GM18870 (cell line): ENCODE measurements around the gene NAT14.

ENCODE experiments used
- ATAC-seq: cut with Tn5 transposase; IDR thresholded peaks from one replicate; pipeline ENCODE4 v1.9.1; 2021; ENCODE audit warnings: moderate library complexity; ENCODE audit not compliant: unreplicated experiment

NAT14 gene

DNA sequence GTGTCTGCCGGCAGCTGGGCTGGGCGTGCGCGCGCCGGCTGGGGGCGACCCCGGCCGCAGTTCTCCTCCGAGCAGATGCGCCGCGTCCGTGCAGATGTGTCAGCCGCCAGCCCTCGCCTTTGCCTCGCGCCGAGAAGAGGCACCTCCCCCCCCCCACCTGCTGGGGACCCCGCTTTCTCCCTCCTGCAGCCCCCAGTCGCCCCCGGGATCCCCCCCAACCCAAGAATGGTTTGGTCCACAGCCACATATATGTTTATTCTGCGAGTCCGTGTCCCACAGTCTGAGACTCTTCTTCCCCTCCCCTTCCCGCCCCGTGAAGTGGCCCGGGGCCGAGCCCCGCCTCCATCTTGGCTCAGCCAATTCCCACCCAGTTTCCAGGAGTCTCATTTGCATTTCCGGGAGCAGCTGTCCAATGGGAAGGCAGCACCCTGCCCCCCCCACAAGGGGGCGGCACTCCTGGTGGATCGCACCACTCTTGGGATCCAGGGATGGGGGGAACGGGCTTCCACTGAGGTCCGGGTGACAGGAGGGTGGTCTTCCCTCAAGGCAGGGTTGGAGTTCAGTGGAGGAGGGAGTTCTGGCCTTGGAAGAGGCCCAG, 32.1 kb upstream of the NAT14 start:
- ATAC-seq = no peak

DNA sequence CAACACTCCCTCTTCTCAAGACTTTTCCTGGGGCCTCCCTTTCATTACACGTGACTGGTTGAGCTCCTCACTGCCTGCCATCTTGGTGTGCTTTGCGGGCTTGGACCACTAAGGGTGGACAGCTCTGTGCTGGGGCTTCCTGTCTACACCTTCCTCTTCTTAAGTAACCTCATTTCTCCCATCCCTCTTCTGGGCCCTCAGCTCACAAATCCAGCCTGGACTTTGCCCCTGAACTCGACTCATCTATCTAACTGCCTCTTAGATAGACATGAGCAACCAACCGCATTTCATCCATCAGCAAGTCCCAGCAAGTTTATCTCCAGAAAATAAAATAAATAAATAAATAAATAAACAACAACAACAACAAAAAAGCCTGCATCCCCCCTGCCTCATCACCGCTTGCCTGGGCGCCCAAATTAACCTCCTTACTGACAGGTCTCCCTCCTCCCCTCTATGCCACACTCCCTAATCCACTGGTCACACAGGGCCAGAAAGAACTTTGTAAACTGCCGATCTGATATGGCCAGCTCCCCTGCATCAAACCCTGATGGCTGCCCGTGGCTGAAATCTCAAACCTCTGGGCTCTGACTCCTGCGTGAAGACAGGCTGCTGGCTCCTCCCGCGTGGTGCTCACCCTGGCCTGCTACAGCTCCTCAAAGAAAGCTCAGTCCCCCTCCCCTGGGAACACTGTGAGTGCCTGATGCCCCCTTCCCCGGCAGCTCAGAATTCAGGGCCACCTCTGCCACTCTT, 31.3 kb upstream of the NAT14 start:
- ATAC-seq = no peak

DNA sequence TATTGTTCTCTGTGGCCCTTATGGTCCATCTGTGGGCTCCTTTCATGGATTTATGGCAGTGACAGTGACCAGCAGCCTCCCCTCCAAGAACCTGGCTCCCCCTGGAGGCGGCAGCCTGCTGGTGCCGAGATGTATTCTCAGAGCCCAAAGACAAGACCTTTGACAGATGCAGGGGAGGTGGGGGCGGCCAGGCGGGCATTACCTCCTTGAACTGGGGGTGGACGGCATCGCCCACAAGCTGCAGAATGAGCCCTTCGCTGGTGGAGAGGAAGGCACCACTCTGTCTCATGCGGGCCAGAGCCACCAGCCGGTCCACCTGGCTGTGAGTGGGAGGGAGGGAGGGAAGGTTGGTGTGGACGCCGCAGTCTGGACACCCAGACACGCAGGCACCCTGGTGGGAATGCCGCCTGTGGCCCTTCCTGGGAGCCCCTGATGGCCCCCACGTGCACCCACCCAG, 30.2 kb upstream of the NAT14 start:
- no peak for ATAC-seq

DNA sequence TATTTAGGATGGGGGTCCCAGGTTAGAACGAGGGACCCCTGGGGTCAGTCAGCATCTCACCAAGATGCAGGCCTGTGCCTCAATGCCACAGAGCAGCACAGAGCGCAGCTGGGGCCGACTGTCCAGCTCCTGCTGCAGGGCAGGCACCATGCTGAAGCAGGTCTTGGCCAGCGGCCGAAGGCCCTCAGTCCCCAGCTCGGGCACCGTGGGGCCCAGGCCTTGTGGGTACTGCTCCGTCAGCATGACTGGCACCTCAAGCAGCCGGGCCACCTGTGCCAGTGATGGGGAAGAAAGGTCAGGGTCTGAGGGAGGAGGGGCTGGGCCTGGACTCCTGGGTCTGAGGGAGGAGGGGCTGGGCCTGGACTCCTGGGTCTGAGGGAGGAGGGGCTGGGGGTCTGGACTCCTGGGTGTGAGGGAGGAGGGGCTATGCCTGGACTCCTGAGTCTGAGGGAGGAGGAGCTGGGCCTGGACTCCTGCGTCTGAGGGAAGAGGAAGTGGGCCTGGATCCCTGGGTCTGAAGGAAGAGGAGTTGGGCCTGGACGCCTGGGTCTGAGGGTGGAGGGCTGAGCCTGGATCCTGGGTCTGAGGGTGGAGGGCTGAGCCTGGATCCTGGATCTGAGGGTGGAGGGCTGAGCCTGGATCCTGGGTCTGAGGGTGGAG, 29.3 kb upstream of the NAT14 start:
- ATAC-seq = no peak

DNA sequence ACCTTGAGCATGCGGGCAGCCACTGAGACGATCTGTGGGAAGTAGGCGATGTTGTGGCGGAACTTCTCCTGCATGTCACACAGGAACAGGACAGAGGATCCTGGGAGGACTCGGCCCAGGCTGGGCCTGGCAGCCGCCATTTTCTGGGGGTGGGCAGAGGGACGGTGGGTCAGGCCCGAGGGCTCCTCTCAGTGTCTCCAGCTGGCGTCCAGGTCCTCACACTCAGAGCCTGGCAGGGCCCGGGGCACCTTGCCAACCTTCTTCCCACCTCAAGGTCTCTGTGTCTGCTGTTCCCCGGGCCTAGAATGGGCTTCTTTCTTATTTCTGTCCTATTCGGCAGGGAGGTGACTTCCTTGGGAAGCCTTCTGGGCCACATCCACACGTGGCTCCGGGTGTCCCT, 28.6 kb upstream of the NAT14 start:
- no peak for ATAC-seq

DNA sequence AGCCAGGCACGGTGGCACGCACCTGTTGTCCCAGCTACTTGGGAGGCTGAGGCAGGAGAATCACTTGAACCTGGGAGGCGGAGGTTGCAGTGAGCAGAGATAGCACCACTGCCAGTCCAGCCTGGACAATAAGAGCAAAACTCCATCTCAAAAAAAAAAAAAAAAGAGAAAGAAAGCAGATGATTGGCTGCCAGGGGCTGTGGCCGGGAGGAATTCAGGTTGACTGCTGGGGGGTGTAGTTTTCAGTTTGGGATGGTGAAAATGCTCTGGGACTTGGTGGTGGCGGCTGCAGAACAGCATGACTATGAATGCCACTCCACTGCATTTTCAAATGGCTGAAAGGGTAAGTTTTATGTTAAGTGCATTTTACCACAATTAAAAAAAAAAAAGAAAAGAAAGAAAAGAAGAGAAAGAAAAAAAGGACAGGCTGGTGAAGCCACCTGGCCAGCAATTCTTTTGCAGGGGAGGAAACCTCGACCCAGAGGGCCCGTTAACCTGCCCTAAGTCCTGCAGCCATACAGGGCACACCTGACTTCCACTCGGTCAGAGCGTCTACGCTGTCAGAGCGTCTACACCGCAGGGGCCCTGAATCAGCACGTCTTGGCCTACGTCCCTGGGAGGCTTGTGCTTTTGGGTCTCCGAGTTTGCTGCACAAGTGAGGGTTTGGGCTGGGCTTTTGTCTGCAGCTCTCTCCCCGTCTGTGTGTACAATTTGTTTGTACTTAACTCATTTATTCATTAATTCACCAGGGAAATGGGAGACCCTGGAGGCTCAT, 27.1 kb upstream of the NAT14 start:
- no peak for ATAC-seq

DNA sequence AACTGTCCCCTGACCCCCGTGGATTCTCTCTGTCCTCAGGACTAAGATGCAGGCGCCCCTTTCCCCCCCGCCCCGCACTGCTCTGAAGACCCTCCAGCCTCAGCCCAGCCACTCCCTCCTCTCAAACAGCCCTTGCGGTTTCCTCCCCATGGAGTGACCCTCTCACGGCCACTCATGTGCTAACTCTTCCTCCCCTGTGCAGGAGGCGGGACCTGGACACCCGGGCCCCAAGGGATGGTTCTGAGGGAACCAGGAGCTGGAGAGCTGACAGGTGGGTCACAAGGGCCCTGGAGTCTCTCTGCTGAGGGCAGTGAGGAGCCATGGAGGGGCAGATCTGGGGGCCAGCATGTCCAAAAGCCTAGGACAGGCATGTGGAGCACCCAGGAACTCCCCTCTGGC, 25.4 kb upstream of the NAT14 start:
- ATAC-seq = no peak

DNA sequence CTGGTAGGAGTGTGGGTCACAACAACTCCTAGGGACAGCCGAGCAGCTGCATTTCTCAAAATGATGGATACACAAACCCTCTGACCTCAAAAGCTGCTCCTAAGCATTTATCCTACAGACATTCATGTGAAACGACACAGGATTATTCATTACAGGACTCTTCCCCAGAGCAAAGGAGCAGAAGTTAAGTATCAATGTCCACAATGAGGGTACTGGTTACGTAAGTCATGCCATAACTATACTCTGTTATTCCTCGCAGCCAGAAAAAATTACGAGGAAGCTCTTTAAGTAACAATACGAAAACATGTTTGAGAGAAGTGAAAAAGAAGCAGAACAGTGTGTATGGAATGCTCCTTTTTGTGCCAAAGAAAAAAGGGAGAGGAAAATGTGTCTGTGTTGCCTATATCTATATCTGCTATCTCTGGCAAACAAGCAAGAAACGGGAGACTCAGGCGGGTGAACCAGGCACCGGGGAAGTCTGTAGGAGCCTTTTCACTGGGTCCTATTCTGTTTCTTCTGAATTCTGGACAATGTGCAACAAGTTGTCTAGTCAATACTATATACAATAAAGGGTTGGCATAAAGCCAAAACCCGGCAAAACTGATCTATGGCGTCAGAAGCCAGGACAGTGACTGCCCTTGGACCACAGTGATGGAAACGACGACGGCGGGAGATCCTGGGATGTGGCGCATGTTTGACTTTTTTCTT, 24.9 kb upstream of the NAT14 start:
- ATAC-seq = no peak

DNA sequence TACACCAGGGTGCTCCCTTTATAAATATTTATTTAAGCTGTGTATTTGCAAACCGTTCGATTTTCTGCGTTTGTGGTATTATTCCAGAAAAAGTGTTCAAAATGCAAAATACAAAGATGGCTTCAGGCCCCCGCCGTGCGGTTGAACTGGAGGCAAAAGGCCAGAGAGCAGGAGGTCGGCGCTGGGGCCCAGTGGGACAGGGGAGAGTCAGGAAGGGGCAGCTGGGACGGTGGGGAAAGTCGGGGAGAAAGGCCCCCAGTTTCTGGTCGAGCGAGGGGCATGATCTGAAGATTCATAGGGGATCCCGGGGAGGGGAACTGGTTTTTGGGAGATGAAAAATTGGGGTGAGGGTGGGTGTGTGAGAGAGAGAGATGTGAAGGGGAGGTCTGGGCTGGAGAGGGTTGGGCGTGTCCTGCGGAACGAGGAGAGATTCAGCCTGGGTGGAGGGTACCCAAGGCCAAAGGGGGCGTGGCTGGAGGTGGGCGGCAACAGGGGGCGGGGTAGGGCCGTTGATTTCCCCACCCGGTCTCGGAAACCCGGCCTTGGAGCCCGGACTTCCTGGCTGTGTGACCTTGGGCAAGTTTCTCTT, 24.2 kb upstream of the NAT14 start:
- no peak for ATAC-seq

DNA sequence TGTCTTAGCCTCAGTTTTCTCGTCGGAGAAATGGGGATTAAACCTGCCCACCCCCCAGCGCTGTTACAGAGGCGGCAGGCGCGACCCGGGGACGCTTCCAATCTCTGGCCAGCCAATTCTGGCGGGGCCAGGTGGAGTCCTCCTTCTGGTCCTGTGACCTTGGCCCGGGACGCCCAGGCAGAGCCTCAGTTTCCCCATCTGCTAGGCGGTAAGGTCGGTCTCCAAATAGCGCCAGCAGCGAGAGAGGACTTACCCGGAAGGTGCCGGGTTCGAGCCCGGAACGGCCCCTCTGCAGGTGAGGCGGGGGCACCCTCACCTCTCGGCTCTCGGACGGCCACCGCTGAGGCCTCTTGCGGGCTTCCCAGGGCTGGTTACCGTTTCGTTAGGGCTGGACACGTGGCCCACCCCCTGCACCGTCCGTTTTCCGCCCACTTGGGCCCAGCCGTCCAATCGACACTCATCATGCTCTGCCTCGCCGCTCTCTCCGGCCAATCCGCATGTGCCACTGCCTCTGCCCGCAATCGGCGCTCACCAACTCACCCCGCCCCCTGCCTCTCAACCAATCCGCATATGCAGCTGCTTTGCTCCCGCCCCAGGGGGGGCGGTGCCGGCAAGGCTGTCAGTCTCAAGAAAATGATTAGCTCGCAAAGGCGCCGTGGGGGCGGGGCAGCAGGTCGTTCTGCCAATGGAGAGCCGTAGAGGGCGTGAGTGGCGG, 23.6 kb upstream of the NAT14 start, which contains the start of gene ISOC2:
Gene ISOC2, minus strand, starts transcription at position 384 of the 715 bp plus-strand sequence. CDS start 5,156 bp downstream, outside the sequence.
- ATAC-seq = peak; percentile 91

DNA sequence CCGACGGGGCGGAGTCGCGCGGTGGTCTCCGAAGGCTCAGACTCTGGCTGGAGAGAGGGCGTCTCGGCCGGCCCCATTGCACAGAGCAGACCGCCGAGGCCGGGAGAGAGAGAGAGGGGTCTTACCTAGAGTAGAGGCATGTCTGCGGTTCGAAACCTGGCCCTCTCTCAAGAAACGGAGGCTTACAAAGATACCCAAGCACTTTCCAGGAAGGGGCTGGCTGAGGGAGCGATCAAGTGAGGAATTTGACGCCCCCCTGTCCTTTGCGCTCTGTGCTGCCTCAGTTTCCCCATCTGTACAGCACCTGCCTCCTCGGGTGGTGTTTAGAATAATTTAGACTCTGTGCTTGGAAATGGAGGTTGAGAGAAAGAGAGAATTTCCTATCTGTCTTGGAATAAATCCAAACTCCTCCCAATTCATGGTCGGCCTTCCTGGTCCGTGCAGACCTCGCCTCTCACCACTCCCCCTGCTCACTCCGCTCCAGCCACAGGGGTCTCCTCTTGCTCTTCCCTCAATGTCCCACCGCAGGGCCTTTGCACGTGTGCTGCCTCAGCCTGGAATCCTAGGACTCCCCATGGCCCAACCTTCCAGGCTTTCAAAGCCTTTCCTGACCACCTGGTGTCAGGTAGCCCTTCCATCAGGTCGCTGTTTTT, 22.9 kb upstream of the NAT14 start:
- no peak for ATAC-seq

DNA sequence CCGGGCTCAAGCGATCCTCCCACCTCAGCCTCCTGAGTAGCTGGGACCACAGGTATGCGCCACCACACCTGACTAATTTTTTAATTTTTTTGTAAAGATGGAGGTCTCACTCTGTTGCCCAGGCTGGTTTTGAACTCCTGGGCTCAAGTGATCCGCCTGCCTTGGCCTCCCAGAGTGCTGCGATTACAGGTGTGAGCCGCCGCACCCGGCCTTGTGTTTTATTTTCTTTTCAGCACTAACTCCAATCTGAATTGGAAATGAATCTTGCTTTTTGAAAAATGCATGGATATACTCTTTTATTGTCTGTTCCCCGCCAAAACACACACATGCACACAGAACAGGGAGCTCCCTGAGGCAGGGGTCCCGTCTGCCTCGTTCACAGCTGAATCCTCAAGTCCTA, 22.3 kb upstream of the NAT14 start:
- no peak for ATAC-seq

DNA sequence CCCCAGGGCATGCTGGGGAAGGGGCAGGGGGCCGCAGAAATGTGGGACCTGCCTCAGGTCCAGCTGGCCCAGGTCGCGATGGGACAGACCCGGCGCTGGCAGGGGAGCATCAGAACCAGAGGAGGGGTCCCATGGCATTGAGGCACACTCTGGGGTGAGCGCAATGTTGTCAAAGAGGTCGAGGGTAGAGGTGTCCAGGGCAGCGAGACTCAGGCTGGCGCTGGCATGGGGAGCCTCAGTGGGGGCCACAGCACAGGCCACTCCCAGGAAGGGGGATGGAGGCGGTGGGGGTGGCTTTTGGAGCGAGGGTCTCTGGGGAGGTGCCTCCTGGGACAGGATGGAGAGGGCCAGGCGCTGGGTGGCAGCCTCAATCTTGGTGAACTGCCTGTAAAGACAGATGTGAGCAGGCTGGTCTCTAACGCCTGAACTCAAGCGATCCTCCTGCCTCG, 21.4 kb upstream of the NAT14 start:
- no peak for ATAC-seq

DNA sequence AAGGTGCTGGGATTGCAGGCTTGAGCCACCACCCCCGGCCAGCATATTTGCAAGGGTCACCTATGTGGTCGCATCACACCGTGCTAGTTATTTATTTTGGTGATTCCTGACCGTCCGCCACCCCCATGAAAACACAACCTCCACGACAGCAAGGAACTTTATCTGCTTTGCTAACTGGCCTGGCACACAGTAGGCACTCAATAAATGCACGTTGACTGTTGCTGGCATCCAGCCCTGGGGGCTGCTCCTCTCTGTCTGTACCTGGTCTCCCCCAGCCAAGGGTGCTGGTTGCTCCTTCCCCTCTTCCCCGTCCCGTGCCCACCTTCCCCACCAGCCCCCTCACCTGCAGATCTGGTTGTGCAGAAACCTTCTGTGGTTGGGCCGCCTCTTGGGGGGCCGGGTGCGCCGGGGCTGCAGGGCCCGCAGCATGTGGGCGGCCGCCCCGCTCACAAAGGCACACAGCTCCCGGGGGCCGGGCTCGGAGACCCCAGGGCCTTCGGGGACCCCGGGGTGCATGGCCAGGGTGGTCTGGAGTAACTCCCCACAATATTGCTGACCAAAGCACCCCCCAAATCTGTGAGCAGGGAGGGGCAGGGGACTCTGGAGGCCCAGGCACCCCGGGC, 20.8 kb upstream of the NAT14 start:
- ATAC-seq = no peak

DNA sequence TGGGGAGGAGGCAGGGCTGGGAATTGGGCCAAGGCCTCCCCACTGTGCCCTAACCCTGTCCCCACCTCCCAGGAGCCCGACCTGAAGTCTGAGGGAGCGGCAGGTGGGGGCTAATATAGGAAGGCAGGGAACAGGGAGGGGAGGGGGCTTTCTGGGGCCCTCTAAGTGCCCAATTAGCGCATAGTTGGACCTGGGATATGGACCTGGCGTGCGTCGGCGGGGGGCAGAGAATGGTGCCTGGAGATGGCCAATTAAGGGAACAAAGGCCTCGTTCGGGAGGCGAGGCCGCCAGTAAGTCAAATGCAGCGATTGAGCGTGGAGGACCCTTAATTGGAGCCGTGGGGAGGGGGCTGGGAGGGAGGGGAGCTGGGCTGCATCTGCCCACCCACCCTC, 20.3 kb upstream of the NAT14 start, which contains the start of gene C19orf85:
Gene C19orf85, minus strand, starts transcription at position 90 of the 393 bp plus-strand sequence. CDS start 197 bp downstream, outside the sequence.
- no peak for ATAC-seq

DNA sequence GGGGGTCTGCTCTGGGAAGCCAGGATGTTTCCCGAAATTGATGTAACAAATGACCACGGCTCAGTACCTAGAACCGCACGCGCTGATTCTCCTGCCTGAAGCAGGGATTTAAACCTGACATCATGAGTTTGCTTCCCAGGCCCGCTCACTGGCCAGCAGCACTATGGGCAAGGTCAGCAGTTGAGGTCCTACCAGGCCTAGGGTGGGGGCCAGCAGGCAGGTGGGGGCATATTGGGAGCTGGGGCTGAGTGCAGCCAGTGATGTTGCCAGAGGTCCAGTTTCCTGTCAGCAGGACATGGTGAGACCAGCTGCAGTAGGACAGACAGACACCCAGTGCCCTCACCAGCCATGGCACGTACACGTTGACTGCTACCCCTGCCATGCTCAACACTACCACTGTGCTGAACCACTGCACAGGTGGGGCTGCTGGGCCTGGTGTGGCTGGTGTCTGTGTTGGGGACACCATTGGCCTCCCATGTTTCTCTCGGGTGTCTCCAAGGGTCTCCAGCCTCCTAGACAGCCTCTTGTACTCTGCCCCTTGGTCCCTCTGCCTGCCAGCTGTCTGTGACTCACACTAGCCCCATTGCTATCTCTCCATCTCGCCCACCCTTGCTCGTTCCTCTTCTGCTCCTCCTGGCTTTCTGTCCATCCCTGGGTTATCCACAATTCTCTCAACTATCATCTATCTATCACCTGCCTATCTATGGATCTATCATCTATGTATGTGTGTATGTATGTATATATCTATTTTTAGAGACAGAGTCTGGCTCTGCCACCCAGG, 19.3 kb upstream of the NAT14 start:
- no peak for ATAC-seq

DNA sequence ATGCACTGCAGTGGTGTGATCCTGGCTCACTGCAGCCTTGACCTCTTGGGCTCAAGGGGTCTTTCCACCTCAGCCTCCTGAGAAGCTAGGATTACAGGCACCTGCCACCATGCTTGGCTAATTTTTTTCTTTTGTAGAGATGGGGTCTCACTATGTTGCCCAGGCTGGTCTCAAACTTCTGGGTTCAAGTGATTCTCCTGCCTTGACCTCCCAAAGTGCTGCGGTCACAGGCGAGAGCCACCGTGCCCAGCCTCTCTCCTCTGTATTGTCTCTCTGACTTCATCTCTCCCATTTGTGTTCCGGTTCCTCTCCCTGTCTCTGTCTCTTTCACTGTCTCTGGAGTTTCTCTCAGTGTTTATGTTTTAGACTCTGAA, 18.8 kb upstream of the NAT14 start:
- no peak for ATAC-seq
